HG03575 (cell line): ENCODE measurements around the gene OR2G6.
"Not testable (repeated sequence)": the region's sequence is repeated elsewhere in the genome, so short reads cannot be mapped to it uniquely, and the experiment has no call there.

Source experiments
- ATAC-seq: cut with Tn5 transposase; IDR thresholded peaks from one replicate; pipeline ENCODE4 v1.9.1; 2021; ENCODE audit not compliant: unreplicated experiment, insufficient number of reproducible peaks, low FRiP score; ENCODE audit errors: extremely low read depth

The OR2G6 gene

DNA sequence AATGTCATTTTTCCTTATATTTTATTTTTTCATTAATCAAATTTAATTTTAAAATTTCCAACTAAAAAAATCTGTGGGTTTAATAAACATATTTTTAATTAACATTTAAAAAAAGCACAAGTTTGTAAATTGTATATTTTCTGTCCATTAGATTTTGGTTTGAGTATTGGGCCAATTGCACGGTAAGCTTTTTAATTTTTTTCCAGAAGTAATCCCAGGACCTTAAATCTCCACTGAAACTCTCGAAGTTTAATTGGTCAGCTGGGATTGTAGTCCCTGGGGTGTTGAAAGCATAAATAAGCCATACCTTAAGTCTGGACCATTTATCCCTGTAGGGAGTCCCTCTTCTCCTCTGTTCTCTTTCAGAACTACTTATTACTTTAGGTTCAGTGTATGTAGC lies at the start of gene OR2G6:
TSS of gene OR2G6 (plus strand) at position 301 of the 400 bp plus-strand sequence. CDS start 13,574 bp downstream, outside the sequence.
- not testable (repeated sequence) for ATAC-seq

GRCh38 chr1:248459117-248459516 lies 48.8 kb upstream of the OR2G6 start:
- ATAC-seq, result not testable (repeated sequence)

DNA sequence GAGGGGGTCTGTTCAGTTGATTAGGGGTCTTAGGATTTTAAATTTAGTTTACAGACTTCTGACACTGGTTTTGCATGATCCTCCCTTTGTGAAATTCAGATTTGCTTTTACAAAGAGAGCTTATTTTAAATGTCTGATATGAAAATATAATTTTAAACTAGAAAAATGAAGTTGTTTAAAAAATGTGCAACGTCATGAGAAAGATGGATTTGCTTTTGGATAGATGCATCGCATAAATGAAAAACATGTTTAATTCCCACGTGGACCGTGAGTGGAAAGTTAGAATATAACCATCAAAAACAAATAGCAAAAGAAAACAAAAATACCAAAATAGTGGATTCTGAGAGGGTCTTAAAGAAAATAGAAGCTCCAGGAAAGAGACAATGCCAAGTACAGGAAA lies 36.7 kb upstream of the OR2G6 start:
- no peak for ATAC-seq

DNA sequence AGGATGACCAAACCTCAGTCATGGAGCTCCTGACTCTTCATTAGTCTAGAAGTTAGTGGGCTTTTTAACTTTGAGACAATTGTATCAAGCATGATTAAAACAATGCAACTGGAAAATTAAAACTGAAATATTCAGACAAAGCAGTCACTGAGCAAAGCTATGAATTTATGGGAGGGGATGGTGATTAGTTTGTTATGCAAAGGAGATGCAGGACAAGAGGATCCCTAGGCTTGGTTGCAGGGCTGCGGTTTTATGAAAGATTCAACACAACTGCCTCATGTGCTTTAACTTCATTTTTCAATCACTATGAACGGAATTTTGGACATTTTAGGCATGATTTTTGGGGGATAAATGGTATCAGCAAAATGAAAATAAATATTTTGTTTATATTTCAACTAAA lies 35.8 kb upstream of the OR2G6 start:
- ATAC-seq, result not testable (repeated sequence)

DNA sequence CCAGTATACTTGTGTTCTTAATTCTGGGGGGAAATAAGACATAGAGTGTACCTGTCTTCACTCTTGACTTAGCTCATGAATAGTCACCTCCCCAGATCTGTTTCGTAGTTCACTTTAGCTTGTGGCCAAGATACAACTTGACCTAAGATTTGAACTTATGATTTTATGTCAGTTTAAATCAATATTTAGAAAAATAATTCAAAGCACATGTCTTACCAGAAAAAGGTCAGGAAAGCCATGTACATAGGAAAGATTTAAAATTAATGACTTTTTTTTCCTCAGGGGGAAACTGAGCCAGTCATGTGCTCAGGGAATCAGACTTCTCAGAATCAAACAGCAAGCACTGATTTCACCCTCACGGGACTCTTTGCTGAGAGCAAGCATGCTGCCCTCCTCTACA lies 34.8 kb upstream of the OR2G6 start, which contains the start of gene OR2T3:
TSS of gene OR2T3 (plus strand) at position 301 of the 400 bp plus-strand sequence. CDS start at position 301, 0 bp downstream.
- ATAC-seq, result not testable (repeated sequence)

DNA sequence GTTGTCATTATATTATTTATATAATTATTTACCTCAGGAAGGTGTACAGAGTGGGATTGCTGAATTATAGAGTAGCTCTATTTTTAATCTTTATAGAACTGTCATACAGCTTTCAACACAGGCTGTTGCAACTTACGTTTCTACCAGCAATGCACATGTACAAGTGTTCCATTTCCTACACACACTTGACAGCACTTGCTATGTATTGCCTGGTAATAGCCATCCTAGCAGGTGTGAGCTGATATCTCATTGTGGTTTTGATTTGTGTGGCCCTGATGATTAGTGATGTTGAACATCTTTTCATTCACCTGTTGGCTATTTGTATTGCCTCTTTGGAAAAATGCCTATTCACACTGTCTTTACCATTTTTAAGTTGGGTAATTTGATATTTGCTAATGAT lies 32.2 kb upstream of the OR2G6 start:
- ATAC-seq, result peak; percentile 35

- ATAC-seq, result peak; percentile 73
These were observed 25.9 kb upstream of the OR2G6 start for GRCh38 chr1:248481686-248482579.

DNA sequence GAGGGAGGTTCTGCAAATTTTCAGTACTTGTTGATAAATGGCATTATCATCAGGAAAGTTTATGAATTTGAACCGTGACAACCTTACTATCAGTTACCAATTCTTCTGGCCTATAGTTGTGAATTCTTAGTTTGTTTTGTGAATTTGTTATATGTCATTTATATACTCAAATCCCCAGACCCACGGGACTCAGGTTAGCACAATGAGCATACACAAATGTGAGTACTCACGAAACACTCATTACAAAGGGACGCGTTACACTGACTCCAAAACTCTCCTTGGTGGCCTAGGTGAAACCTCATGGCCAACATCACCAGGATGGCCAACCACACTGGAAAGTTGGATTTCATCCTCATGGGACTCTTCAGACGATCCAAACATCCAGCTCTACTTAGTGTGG lies 19.6 kb upstream of the OR2G6 start, which contains the start of gene OR2T5:
TSS of gene OR2T5 (plus strand) at position 301 of the 400 bp plus-strand sequence. CDS start at position 301, 0 bp downstream.
- not testable (repeated sequence) for ATAC-seq

GRCh38 chr1:248496661-248497060 lies 11.2 kb upstream of the OR2G6 start:
- not testable (repeated sequence) for ATAC-seq

DNA sequence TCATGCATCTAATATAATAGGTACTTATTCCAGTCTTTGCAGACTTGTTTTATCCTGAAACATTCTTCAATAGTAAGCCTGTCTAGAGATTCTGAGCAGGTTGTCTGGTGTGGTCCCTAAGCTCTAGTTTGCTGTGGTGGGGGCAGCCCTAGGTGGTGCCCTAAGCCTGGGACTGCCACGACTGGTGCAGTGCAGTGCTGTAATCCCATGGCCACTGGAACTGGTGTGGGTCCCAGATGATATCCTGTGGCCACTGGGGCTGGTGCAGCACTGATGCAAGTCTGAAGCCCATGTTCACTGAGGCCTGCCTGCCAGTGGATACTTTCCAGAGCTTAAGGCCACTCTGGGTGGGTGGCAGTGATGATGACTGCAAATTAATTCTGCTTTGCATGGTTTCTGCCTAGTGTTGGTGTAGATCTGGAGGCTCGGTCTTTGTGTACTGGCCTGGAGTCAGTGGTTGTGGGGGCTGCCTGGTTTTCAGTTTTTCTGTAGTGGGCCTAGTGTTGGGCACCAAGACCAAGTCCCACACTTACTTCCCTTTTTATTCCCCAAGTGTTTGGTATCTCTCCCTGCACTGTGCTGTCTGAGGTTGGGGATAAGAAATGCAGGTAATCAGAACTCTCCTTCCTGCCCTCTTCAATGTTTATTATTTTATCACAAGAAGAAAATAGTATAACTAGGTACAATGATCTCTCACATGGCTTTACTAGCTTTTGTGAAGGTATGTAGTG lies 7.4 kb upstream of the OR2G6 start:
- ATAC-seq, result not testable (repeated sequence)

DNA sequence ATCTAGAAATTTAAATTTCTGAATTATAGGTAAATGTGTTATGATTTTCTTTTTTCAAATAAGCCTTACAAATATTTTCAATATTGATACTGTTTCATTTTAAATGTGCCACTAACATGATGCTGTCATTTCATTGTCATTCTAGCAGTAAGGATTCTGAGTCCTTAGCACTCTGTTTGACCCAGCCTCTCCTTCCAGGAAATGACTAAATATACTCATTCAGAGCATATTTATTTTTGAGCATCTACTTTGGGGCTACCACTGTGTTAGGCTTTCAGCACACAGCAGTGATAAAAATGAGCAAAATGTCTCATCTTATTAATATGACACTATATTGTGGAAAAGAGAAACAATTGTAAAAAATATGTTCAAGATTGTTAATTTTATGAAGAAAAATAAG lies 2.3 kb downstream of the OR2G6 start:
- not testable (repeated sequence) for ATAC-seq

GRCh38 chr1:248521856-248522255 lies 14.0 kb downstream of the OR2G6 start:
- no peak for ATAC-seq

GRCh38 chr1:248537449-248537848 lies 29.6 kb downstream of the OR2G6 start:
- ATAC-seq, result not testable (repeated sequence)

DNA sequence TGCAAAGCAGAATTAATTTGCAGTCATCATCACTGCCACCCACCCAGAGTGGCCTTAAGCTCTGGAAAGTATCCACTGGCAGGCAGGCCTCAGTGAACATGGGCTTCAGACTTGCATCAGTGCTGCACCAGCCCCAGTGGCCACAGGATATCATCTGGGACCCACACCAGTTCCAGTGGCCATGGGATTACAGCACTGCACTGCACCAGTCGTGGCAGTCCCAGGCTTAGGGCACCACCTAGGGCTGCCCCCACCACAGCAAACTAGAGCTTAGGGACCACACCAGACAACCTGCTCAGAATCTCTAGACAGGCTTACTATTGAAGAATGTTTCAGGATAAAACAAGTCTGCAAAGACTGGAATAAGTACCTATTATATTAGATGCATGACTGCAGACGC lies 39.5 kb downstream of the OR2G6 start:
- not testable (repeated sequence) for ATAC-seq

DNA sequence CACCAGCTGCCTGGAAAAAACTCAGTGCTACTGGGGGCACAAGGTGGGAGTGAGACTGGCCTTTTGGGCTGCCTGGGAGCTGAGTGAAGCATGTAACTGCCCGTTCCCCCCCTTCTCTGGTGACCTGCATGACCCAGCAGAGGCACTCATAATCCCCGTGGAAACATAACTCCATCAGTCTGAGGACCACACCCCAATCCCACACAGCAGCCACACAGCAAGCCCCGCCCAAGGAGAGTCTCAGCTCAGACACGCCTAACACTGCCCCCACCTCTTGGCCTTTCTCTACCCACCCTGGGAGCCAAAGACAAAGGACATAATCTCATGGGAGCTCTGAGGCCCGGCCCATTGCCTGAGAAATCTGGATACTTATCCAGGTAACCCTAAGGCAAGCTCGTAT lies 43.2 kb downstream of the OR2G6 start:
- ATAC-seq, result not testable (repeated sequence)

- not testable (repeated sequence) for ATAC-seq
These were observed 54.8 kb downstream of the OR2G6 start, which contains the start of gene OR2T29 for GRCh38 chr1:248562672-248563071. OR2T29 (minus strand) TSS chr1:248562772; CDS start chr1:248559491, 3,281 bp downstream.

DNA sequence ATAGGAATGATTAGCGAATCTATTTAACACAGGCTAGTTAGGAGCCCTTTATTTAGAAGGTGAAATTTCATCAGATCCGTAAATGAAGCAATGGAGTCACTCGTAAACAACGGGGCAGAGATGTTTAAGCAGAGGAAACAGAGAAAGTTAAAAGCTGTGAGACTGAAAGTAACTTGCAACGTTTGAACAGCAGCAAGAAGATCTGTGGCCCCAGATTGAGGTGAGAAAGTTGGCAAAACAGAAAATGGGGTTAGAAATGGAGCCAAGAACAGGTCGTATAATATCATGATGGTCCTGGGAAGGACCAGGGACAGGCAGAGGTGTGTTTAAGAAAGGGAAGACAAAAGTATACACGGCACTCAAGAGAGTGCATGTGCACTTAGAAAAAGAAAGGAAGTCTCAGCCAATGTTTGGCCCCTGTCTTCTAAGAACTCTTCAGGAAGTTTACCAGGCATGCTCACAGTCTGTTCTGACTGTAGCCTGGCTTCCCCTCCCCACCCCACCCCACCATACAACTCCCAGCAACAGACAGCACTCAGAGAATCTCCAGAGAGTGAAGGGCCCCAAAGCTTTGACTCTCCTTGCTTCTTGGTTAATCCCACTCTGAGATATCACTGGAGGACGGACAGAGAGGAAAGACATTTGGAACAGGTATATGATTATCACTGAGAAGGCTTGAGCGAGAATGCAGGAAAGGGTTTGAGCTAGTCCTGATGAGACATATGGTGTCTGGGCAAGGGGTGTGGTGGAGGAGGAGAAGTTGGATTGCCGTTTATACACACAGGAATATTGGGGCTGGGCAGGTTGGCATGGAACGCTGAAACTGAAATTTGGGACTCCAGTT lies 57.9 kb downstream of the OR2G6 start:
- ATAC-seq, result not testable (repeated sequence)

GRCh38 chr1:248569049-248569448 lies 61.2 kb downstream of the OR2G6 start:
- ATAC-seq, result not testable (repeated sequence)

- not testable (repeated sequence) for ATAC-seq
These were observed 62.9 kb downstream of the OR2G6 start for GRCh38 chr1:248570811-248571210.
